NCI-H2081 (cell line): ENCODE measurements around the gene KISS1.

ENCODE experiments used
- DNase-seq, 2 experiments: peaks; one replicate each; lab custom pipeline; 2025; lab: John Stamatoyannopoulos, UW

KISS1 gene

DNA sequence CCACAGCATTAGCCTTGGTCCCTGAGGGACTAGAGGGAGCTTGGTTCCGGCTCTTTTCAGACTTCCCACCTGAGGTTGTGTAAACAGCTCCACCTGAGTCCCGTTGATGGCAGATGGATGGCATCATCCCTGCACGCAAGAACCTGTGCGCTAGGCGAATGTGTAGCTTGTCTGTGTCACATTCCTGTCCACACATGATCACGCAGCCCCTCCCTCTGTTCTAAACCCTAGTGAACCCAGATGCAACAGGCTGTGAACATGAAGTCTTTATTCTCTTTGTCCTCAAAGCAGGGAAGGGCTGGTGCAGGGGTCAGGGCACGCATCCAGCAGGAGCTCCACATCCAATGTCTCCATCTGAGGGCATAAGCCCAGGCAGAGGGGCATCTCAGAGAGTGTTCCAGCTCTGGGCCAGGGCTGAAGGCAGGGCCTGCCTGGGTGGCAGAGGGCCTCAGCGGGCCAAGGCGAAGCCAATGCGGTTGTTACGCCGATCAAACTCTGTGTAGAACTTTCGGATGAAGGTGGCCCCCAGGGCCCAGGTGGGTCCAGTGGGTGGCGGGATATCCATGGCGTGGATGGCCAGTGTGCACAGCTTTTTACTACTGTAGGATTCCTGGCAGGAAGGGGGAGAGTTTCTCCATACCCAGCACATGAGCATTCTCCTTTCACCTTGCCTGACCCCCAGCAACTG is 41.6 kb downstream of the KISS1 start:
- DNase-seq, result no peak

DNA sequence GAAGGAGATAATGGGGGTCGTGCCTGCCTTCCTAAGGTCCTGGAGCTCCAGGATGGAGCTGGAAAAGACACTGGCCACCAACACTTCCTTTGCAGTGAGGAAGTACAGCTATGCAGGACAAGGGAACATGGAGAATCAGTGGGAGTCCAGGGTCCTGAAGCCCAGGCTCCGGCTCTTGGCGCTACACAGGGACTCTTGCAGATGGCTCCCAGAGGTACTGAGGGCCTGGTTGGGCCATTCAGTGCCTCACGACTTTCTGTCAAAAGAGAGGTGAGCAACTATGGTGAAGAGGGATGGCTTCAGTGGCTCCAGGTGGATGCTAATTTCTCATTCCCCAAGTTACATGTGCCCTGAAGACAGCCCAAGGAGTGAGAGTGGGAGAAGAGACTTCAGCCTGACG is 42.6 kb downstream of the KISS1 start:
- no peak for DNase-seq

DNA sequence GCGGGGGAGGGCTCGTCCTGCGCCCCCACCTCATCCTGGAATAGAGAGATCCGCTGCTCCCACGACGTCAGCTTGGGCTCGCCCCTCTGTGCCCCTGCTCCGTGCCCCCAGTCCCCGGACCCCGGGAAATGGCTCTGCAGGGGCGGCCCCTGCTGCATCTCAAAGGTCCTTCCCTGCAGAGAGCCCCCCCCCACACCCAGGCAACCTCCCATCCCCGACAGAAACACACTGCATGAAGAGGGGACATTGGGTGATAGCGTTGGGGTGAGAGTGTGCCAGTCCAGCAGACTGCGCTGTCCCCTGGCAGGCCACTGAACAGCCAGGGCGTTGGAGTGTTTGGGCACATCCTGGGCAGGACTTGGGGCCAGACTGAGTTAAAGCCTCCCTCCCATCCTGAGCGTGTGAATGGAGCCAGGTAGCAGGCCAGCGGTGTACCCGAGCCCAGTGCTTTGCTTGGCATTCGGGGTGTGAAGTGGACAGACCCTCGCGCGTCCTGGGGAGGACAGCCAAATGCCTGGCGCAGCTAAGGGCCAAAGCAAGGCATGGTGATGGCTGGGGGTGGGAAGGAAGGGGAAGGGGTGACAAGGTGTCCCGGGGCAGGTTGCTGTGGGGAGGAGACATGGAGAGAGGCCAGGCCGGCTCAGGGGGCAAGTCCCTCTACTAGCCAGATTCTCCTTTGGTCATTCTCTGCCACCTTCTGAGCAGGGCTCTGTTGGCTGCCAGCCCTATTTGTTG is 43.8 kb downstream of the KISS1 start:
- DNase-seq, result no peak

DNA sequence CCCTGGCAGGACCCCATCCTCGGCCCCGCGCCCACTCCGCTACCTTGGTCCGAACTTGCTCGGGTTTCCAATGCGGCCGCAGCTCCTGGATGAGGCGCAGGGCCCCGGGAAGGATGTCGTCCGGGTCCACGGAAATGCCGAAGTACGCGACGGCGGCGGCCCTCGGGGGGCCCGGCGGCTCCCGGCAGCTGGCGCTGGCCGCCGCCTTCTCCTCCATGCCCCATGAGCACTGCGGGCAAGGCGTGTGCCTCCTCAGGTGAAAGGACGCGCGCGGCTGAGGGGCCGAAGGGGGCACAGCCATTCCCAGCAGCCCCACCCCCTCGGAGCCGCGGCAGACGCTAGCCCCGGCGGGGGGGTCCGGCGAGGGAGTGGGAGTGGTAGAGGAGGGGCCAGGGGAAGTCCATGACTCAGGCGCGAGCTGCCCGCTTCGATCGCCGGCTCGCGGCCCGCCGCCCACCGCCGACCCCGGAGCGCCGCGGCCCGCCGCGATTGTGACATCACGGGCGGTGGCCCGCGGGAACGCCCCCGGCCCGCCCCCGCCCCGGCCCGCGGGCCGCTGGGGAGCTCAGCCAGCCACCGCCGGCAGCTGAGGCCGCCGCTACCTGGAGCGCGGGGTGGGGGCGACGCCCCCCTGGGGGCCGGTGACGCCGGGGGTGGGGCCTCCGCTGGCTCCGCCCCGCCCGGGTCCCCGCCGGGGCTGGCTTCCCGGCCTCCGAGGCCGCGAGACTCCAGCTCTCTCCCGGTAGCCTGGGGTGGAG is 44.6 kb downstream of the KISS1 start, which contains the start of gene ETNK2:
ETNK2 (minus strand) TSS at position 493 of the 758 bp plus-strand sequence; CDS start at position 301, 192 bp downstream.
- DNase-seq, result peak; percentile 55 to 67

DNA sequence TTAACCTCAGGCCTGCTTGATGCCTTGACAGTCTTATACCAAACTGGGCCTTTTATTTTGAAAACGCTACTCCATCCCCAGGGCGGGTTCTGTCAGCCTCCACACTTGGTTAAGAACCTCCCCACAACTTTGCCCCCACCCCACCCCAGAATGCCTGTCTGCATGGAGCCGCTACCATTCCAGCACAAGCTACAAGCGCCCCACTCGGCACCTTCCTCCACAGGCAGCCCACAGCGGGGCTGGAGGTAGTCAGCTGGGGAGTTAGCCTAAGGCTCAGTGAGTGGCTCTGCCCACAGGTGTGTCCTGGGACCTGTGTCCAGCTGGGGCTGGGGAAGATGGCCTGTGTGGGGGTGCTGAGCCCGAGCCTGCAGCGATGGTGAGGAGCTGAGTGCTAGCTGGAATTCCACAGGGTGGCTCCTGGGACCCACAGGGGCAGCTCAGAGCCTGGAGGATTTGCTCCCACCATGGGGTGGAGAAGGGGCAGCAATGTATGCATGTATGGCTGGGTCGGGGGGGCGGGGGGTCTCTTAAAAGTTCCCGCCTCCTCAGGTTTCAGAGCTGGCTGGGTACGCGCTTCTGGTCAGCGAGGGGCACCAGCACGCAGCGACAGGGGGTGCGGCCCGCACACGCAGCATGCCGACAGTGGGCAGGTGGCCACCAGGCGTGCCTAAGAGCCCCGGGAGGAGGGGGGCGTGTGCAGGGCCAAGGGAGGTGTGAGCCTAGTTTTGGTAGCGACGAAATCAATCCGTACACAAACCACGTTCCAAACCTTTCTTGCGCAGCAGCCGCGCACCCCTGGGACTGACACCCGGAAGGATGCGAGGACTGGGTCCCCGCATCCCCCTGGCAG is 45.4 kb downstream of the KISS1 start:
- no peak for DNase-seq

DNA sequence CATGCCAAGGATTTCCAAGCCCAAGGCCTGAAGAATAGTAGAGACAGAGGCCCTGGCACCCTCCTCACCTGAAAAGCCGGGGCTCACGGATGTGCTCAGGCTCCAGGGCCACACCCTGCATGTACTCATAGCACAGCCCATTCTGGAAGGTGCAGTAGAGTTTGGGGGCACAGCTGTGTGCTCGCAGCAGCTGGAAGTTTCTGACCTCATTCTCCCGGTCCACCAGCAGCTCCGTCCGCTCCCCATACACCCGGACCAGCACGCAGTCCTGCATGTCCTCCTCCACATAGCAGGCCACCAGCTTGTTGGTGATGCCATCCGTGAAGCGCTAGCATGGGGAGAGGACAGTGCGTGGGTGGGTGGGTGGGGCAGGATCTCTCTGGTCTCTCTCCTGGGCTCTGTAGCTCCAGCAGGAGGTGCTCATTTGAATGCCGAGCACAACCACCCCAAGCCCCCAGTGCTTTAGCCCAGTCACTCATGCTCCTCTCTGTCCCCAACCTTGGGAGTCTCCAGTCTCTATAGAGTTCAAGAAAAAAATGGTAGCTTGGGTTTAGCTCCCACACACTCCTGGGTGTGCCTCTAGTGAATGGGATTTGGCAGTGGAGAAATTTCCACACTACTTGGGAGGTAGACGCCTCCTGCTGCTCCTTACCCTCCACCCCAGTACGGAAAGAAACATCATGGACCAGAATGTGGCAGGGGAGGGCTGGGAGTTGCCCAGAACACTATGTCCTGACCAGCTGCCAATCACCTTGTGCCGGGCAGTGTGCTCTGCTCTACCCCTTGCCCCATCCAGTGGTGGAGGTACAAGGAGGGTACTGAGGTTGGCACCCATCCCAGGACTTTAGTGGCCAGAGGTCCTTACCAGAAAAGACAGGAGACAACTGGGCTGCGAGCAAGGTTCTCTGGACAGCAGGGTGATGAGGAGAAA is 46.4 kb downstream of the KISS1 start:
- DNase-seq, result no peak

DNA sequence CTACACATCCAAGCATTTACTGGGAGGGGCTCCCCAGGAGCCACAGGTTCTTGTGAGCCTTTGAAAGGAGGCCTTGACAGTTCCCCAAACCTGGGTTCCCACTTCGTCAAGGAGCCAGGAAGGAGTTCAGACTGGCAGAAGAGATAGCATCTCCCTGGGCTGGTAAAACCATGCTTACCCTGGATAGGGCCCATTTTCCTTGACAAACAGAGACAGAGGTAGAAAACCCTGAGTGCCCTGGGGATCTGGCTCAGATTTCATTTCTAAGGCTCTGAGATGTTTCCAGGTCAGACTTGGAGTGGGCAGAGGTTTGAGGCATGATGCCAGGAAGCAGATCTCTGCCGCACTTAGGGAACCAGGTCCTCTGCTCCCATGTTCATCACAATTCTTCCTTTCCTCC is 47.2 kb downstream of the KISS1 start:
- no peak for DNase-seq

DNA sequence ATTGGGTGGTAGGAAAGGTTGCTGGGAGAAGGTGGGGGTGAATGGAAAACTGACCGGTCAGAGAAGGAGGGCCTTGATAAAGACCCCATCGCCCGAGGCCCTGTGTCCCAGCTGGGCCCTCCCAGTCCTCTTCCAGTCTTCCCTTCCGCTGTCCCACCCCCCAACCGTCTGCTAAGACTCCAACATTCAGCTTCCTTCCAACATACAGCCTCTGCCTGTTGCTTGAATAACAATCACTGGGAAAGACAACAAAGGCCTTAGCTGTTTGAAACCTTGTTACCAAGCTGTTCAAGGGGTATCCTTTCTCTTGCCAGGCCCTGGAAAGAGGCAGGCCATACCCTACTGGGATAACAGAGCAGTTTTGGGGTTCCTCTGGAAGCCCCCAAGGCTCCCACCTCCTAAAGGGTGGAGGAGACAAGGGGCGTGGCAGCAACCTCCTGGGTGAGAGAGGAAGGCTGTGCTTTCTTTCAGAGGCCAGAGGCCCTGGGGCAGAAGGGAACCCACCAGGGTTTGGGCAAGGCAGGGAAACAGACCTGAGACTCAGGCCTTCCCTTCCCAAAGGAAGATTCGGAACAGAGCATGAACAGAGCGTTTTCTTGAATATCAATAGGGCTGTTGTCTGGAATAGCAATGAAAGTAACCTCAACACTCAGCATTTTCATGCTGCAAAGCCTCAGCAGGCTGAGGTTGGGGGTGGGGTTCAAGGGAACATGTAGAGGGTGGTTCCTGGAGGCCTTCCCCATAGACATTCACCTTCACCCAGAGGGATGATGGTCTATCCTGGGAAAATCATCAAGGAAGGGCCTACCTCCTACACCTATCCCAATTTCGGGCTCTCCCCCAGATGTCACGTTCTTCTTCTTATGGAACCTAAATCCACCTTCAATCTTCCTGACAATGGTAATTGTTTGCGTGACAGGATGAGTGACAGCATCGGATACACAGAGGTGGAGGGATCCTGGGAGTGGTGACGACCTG is 48.6 kb downstream of the KISS1 start:
- no peak for DNase-seq

DNA sequence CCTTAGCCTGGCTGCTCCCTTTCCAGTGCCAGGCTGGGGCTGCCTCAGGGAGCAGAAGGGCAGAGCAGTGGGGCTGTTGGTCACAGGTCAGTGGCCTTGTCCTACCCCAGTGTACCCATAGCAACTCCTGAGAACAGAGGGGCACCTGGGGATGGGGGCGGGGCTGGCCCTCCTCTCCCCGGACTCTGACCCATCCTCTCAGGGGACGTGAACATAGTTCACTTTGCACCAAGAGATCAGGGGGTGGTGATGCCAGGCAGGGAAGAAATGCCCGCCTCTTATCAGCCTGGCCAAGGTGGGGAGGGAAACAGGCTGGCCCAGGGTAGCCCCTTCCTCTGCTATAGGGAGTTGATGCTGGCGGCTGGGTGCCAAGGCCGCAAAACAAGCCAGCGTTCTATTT is 49.3 kb downstream of the KISS1 start:
- DNase-seq, result no peak

DNA sequence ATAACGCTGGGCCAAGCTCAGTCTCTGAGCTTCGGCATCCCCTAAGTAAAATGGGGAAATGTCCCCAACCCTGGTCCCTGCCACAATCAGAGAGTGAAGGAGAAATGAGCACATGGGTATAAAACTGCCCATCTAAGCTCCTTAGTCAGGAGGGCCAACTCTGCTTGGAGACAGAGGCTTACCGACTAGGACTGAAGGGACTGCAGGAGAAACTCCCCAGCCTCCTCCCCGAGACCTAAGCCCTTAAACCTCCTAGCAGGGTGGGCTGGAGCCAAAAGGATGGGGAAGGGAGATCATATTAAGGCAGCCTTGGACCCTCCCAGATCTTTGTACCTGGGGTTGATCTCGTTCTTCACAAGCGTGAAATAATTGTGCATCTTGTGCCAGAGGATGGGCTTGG is 50.0 kb downstream of the KISS1 start:
- DNase-seq, result no peak

DNA sequence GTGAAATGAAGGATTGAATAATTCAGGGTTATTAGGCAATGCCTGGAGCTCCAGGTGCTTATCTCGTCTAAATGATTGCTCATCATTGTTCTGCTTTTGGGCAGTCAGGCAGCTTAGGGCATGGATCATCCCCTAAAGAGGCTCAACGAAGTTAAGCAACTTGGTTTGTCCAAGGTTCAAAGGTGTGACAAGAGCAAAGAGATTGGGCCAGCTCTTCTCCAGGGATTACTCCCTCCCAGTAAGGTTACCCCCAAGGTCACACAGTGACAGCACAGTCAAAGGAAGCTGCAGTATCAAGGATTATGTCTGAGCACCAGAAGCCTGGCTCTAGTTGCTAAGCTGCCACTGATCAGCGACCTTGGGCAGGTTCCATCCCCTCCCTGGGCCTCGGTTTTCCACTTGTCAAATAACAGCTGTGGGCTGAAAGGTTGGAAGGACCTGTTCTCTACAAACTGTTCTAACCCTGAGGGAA is 51.2 kb downstream of the KISS1 start:
- DNase-seq, result no peak

DNA sequence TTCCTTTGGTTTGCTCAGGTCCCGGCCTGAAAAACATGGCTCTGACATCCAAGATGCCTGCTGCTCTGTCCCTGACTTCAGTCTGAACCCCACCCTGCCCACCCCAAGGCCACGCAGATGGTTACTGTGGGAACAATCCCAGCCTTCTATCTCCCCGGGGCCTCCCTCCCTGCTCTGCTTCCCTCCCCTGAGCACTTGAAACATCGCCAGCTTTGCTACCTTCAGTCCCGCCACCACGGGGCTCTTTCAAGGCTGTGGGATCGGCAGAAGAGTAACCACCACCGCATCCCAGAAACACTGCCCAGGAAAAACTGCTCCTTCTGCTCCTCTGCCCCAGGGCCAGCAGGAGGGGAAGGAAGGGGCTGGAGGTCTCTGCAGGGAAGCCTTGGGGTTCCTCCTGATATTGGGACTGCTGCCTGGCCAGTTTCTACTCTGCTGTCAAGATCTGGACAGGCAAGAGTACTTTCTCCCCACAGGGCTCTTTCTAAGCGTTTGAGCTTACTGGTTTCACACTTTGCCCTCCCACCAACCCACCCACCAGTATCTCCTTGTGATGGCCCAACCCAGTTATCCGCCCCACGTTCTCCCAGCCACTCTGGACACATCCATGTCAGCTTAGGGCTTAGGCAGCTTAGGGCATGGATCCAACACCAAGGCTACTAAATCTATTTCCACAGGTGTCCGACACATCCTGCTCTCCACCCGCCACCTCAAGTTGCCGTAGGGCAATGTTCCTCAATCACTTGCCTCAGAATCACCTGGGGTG is 52.8 kb downstream of the KISS1 start:
- no peak for DNase-seq

DNA sequence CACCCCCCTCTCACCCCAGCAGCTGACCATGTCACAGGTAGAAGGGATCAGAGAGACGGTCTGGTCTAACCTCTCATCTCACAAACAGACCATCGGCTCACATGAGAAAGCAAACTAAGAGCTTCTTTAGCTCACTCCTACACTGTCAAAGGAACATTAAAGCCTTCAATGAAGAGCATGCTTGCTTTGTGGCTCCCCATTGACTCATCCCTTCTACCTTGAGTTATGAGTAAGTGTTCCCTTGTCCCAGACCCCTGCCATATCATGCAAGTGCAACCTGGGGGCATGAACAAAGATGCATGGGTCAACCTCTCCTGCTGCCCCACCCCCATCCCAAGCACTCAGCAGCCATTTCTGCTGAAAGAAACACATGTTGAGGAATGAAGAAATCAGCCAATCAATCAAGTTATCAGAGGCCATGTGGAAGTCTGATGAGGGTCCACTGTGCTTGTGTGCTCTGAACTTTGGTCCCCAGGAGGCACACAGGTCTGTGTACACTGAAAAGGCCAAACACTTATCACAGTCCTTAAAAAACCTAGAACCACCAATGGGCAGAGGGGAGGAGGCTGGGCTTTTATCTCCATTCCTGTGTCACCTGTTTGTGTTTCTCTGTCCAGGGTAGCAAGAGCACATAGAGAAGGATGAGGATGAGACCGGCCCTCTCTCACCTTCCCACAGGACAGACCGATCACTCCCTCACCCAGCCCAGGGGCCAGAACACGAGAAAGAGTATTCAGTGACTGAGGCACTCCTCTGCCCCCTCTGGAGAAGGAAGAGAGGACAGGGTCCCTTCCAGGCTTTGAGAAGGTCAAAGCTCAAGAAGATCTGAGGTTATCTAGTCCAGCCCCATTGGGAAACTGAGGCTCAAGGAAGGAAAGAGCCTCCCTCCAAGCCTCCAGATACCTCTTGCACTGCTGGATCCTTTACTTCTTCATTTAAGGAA is 54.0 kb downstream of the KISS1 start:
- no peak for DNase-seq

DNA sequence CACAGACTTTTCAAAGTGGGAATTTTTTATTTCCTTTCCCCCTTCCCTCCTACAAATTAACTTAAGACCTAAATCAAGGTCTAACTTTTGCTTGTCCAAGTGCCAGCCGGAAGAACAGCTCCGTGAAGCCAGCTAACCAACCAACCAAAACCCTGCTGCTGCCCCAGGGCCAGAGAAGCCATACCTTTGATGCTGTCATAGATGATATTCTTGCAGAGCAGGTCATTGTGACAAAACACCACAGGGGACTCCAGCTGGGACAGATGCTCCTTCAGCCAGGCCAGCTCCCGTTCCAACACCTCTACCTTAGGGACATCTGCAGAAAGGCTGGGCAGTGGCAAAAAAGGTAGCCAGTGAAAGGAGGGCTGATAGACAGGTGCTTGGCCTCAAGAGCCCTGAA is 55.2 kb downstream of the KISS1 start:
- DNase-seq, result no peak
